B cell (primary cell): ENCODE data around the gene MMP26. TPM values are rescaled to one million over a fixed set of nuclear protein-coding genes. Genes with fewer than 3 reads are reported as not detected.

Experiments used
- ATAC-seq: fragments of 200-7000 bp; cut with Tn5 transposase; one replicate; pipeline ENCODE4 v1.10.0; 2021; ENCODE audit warnings: low read depth, mild to moderate bottlenecking, moderate number of reproducible peaks, moderate library complexity
- CTCF ChIA-PET: fragments of 350-600 bp; sonication (Branson Sonifier 250); formaldehyde crosslinking; loops from one replicate; lab custom pipeline; 2021; ENCODE audit warnings: antibody characterized with exemption, inconsistent platforms; lab: Charles Lee
- POLR2A ChIA-PET: fragments of 350-600 bp; sonication (Branson Sonifier 250); formaldehyde crosslinking; loops from one replicate; lab custom pipeline; 2021; ENCODE audit warnings: antibody characterized with exemption; lab: Charles Lee
- DNase-seq: peaks from one replicate; pipeline ENCODE4 v3.0.0; 2013
- H2AFZ ChIP-seq: 2 replicates; pipeline ENCODE4 v1.6.1; 2012; ENCODE audit warnings: mild to moderate bottlenecking, low read depth, low read length; ENCODE audit not compliant: insufficient read depth, poor library complexity, severe bottlenecking
- H3K27ac ChIP-seq, 2 donors: 1 replicate in 1 of 2; 2 replicates in 1 of 2; pipeline ENCODE4 v1.5.1; 2012 to 2013; ENCODE audit warnings: low read length in 2 of 2, mild to moderate bottlenecking in 2 of 2, moderate library complexity in 1 of 2
- H3K27me3 ChIP-seq, 4 experiments: fragments of 200-600 bp in 1 of 4; sonication (generic) in 1 of 4; replicated peaks in 1 of 4; 1 replicate in 2 of 4; 2 replicates in 2 of 4; pipeline versions ENCODE4 v1.6.1 to v1.7.0; 2013 to 2016; ENCODE audit warnings: low read length in 3 of 4, mild to moderate bottlenecking in 2 of 4, mixed read lengths in 1 of 4, moderate library complexity in 1 of 4; ENCODE audit not compliant: insufficient read depth in 4 of 4, control insufficient read depth in 3 of 4; ENCODE audit errors: control extremely low read depth in 1 of 4
- H3K36me3 ChIP-seq, 2 experiments: replicated peaks in 1 of 2; 1 replicate in 1 of 2; 2 replicates in 1 of 2; pipeline versions ENCODE4 v1.6.1 to v1.7.1; 2013; ENCODE audit warnings: low read length in 1 of 2; ENCODE audit not compliant: insufficient read depth in 2 of 2, control insufficient read depth in 1 of 2; ENCODE audit errors: control extremely low read depth in 1 of 2, extremely low read depth in 1 of 2
- H3K4me1 ChIP-seq, 2 donors: fragments of 200-600 bp in 1 of 2; sonication (generic) in 1 of 2; 1 replicate in 1 of 2; 2 replicates in 1 of 2; pipeline versions ENCODE4 v1.5.1 to v1.6.1; 2013 to 2017; ENCODE audit warnings: low read length in 2 of 2; ENCODE audit not compliant: control insufficient read depth in 2 of 2, insufficient read depth in 2 of 2
- H3K4me2 ChIP-seq: replicated peaks from 2 replicates; pipeline ENCODE3; 2012; ENCODE audit warnings: mild to moderate bottlenecking, low read depth, low read length; ENCODE audit not compliant: poor library complexity, severe bottlenecking
- H3K4me3 ChIP-seq, 5 experiments: fragments of 200-600 bp in 1 of 5; sonication (generic) in 1 of 5; 1 replicate in 3 of 5; 2 replicates in 2 of 5; pipeline versions ENCODE4 v1.5.1 to v1.7.0; 2011 to 2016; ENCODE audit warnings: low read length in 4 of 5, mild to moderate bottlenecking in 4 of 5, low read depth in 2 of 5, control low read depth in 1 of 5, moderate library complexity in 1 of 5; ENCODE audit not compliant: insufficient read depth in 1 of 5; ENCODE audit errors: control extremely low read depth in 1 of 5, extremely low read depth in 1 of 5
- H3K79me2 ChIP-seq: fragments of 200-600 bp; sonication (generic); one replicate; pipeline ENCODE4 v1.6.0; 2016; ENCODE audit warnings: low read length; ENCODE audit not compliant: control insufficient read depth, insufficient read depth
- H3K9ac ChIP-seq: fragments of 200-600 bp; sonication (generic); 2 replicates; pipeline ENCODE4 v1.6.1; 2017; ENCODE audit warnings: mild to moderate bottlenecking, low read length, moderate library complexity
- H3K9me3 ChIP-seq, 3 donors: one replicate each; pipeline versions ENCODE4 v1.6.1 to v1.7.1; 2013; ENCODE audit warnings: low read length in 2 of 3; ENCODE audit not compliant: control insufficient read depth in 2 of 3, insufficient read depth in 1 of 3; ENCODE audit errors: control extremely low read depth in 1 of 3
- H4K20me1 ChIP-seq: 2 replicates; pipeline ENCODE4 v1.6.0; 2012; ENCODE audit warnings: mild to moderate bottlenecking, low read length; ENCODE audit not compliant: insufficient read depth, control insufficient read depth, poor library complexity, severe bottlenecking
- H3K27ac Mint-ChIP-seq: one replicate; pipeline ENCODE4 v1.8.0; 2021; ENCODE audit warnings: mixed read lengths
- H3K27me3 Mint-ChIP-seq: one replicate; pipeline ENCODE4 v1.8.0; 2021; ENCODE audit warnings: mixed read lengths
- H3K4me1 Mint-ChIP-seq: one replicate; pipeline ENCODE4 v1.8.0; 2021; ENCODE audit warnings: mixed read lengths
- H3K4me3 Mint-ChIP-seq: one replicate; pipeline ENCODE4 v1.8.0; 2021; ENCODE audit warnings: mixed read lengths
- H3K9me3 Mint-ChIP-seq: one replicate; pipeline ENCODE4 v1.8.0; 2022; ENCODE audit warnings: mixed read lengths; ENCODE audit not compliant: insufficient read depth
- EZH2 ChIP-seq: IDR thresholded peaks from 2 replicates; pipeline ENCODE4 v1.6.1; 2012; ENCODE audit warnings: borderline replicate concordance, low read depth, mild to moderate bottlenecking, moderate library complexity, low read length; ENCODE audit not compliant: insufficient read depth, poor library complexity, severe bottlenecking
- WGBS: methylation state at CpG from one replicate; pipeline ENCODE4 v1.1.5; 2013; ENCODE audit warnings: missing lambda C conversion rate; ENCODE audit not compliant: insufficient coverage; 5-methylcytosine and 5-hydroxymethylcytosine counted together
- intact Hi-C: fragments of 100-400 bp; cut with micrococcal nuclease; formaldehyde crosslinking; loops from one replicate; pipeline ENCODE4 v1.10.0; 2022
- polyA plus RNA-seq: library from polyadenylated mRNA; depleted of rRNA; stranded (reverse); fragments of >200 nt; gene quantifications from 2 replicates; pipeline ENCODE4 v1.2.3, GENCODE V29; 2012
- total RNA-seq, 2 donors: library from RNA; stranded (reverse); fragments of 120-200 nt in 1 of 2; gene quantifications; 1 replicate in 1 of 2; 2 replicates in 1 of 2; pipeline versions ENCODE4 v1.2.3 to v1.2.4, GENCODE V29; 2013 to 2022
- TF ChIP-seq, protein P1 (sequence below): fragments of 200-600 bp; IDR thresholded peaks from one replicate; pipeline ENCODE4 v1.8.0; 2022; ENCODE audit warnings: antibody characterized with exemption, mild to moderate bottlenecking

MMP26 gene
- total and polyA plus RNA-seq, 2 donors (not counting 1 experiment from before 2014, with no cell fraction given): not detected

DNA sequence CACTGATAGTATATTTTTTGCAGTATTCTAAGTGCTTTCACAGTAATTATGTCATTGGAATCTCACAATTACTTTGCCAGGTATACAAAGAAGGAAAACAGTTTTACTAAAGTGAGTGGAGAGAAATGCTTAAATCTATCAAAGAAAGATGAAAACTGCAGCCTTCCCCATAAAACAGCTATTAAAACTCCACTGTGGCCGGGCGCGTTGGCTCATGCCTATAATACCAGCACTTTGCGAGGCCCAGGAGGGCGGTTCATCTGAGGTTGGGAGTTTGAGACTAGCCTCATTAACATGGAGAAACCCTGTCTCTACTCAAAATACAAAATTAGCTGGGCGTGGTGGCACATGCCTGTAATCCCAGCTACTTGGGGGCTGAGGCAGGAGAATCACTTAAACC, 41.7 kb upstream of the MMP26 start:
- no peaks in the 10 kb centered on the region for H3K36me3 ChIP-seq
- no peak overlapping the region for H3K27ac ChIP-seq
- no peaks in the 10 kb centered on the region for H3K79me2 ChIP-seq
- no peak overlapping the region for H3K4me2 ChIP-seq
- peaks cover 0 to 4% (median under 1%) of the 10 kb centered on the region in 4 experiments for H3K27me3 ChIP-seq
- ATAC-seq (no peak), DNase-seq (no peak)
- no peak overlapping the region for H3K4me3 ChIP-seq
- H3K27ac Mint-ChIP-seq: no peak overlapping the region
- no peak overlapping the region for H3K9ac ChIP-seq
- H3K9me3 ChIP-seq: no peaks in the 10 kb centered on the region
- no peaks in the 10 kb centered on the region for H3K9me3 Mint-ChIP-seq
- no peak overlapping the region for H3K4me3 Mint-ChIP-seq
- H3K27me3 Mint-ChIP-seq: peaks cover 13% of the 10 kb centered on the region
- no peaks in the 10 kb centered on the region for H3K4me1 Mint-ChIP-seq
- no peaks in the 10 kb centered on the region for H3K4me1 ChIP-seq
- TF ChIP-seq EZH2: no peak
- TF ChIP-seq, protein P1, sequence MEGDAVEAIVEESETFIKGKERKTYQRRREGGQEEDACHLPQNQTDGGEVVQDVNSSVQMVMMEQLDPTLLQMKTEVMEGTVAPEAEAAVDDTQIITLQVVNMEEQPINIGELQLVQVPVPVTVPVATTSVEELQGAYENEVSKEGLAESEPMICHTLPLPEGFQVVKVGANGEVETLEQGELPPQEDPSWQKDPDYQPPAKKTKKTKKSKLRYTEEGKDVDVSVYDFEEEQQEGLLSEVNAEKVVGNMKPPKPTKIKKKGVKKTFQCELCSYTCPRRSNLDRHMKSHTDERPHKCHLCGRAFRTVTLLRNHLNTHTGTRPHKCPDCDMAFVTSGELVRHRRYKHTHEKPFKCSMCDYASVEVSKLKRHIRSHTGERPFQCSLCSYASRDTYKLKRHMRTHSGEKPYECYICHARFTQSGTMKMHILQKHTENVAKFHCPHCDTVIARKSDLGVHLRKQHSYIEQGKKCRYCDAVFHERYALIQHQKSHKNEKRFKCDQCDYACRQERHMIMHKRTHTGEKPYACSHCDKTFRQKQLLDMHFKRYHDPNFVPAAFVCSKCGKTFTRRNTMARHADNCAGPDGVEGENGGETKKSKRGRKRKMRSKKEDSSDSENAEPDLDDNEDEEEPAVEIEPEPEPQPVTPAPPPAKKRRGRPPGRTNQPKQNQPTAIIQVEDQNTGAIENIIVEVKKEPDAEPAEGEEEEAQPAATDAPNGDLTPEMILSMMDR: no peak
- H4K20me1 ChIP-seq: no peaks in the 10 kb centered on the region
- ChIA-PET POLR2A (no interaction called here), CTCF (interaction anchor here (1.1 kb wide), 1 partner anchor 26 kb away, joined by 4 read pairs; the partner anchor contains the start of gene OR51D1)
- WGBS: 92% methylated on average over 6 of the region's 6 CpGs
- no peak overlapping the region for H2AFZ ChIP-seq
- intact Hi-C loops: no loop called here

- Histone ChIP-seq H3K27ac (no peak overlapping the region), H3K4me3 (no peak overlapping the region), H3K9me3 (no peaks in the 10 kb centered on the region), H3K9ac (no peak overlapping the region), H3K4me2 (no peak overlapping the region), H3K79me2 (no peaks in the 10 kb centered on the region), H2AFZ (no peak overlapping the region), H4K20me1 (no peaks in the 10 kb centered on the region), H3K4me1 (no peaks in the 10 kb centered on the region), H3K27me3 (peaks cover 0 to 3% (median under 1%) of the 10 kb centered on the region in 4 experiments), H3K36me3 (no peaks in the 10 kb centered on the region)
- intact Hi-C loops: no loop called here
- ChIA-PET CTCF (no interaction called here), POLR2A (no interaction called here)
- TF ChIP-seq EZH2: no peak
- TF ChIP-seq, protein P1: no peak
- Mint-ChIP-seq H3K27me3 (peaks cover 13% of the 10 kb centered on the region), H3K4me3 (no peak overlapping the region), H3K4me1 (no peaks in the 10 kb centered on the region), H3K9me3 (no peaks in the 10 kb centered on the region), H3K27ac (no peak overlapping the region)
- no peak for ATAC-seq
- 100% methylated on average over 1 of the region's 3 CpGs for WGBS
- no peak for DNase-seq
These were observed 40.4 kb upstream of the MMP26 start for GRCh38 chr11:4664183-4664582.
